A673 (cell line): ENCODE data around the gene MYRIP.

Experiments used
- EZH2 ChIP-seq: fragments of 200-600 bp; sonication (generic); IDR thresholded peaks from 2 replicates; pipeline ENCODE4 v1.6.1; 2017; ENCODE audit warnings: borderline replicate concordance, low read depth, mild to moderate bottlenecking, mixed read lengths, antibody characterized with exemption, low read length; ENCODE audit not compliant: poor library complexity, severe bottlenecking
- TF ChIP-seq, protein P1 (sequence below): fragments of 300-800, 200-600 bp; sonication (generic); conservative IDR thresholded peaks from 2 replicates; pipeline ENCODE4 v1.5.1; 2017; ENCODE audit warnings: low read depth, mild to moderate bottlenecking, antibody characterized with exemption, low read length, moderate library complexity, mixed read lengths

DNA sequence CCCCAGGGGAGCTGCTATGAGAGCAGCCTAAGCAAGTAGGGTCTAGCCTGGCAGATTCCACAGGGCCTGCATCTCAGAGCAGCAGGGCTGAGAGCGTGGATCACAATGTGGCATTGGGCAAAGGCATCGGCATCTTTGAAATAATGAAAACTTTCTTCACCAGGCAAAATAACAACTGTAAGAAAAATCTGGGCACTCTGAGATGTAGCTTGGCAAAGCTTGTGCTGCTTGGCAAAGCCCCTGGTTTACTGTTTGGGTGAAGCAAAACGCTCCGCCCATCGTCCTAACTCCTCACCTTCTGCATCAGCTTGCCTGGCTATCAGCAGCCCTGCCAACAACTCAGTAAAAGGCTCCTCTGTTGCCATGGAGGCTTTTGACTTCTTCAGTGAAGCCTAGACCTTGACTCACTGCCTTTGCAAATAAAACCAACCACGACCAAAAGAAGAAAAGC lies 287.3 kb downstream of the MYRIP start:
- TF ChIP-seq EZH2: no peak
- TF ChIP-seq, protein P1, sequence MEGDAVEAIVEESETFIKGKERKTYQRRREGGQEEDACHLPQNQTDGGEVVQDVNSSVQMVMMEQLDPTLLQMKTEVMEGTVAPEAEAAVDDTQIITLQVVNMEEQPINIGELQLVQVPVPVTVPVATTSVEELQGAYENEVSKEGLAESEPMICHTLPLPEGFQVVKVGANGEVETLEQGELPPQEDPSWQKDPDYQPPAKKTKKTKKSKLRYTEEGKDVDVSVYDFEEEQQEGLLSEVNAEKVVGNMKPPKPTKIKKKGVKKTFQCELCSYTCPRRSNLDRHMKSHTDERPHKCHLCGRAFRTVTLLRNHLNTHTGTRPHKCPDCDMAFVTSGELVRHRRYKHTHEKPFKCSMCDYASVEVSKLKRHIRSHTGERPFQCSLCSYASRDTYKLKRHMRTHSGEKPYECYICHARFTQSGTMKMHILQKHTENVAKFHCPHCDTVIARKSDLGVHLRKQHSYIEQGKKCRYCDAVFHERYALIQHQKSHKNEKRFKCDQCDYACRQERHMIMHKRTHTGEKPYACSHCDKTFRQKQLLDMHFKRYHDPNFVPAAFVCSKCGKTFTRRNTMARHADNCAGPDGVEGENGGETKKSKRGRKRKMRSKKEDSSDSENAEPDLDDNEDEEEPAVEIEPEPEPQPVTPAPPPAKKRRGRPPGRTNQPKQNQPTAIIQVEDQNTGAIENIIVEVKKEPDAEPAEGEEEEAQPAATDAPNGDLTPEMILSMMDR: no peak
